Stromal cell of bone marrow (primary cell): ENCODE data around the gene HNRNPUL1.

Source experiments
- DNase-seq: peaks from one replicate; pipeline ENCODE4 v3.0.0-alpha.2; 2012; ENCODE audit warnings: low read depth

The HNRNPUL1 gene

GRCh38 chr19:41308450-41309179, 44.4 kb downstream of the HNRNPUL1 start:
- DNase-seq, result peak; percentile 74

- no peak for DNase-seq
Measured at GRCh38 chr19:41309180-41310032, 45.2 kb downstream of the HNRNPUL1 start.

GRCh38 chr19:41310033-41310831, 46.1 kb downstream of the HNRNPUL1 start, which contains the start of gene CCDC97:
TSS of gene CCDC97 (plus strand) at chr19:41310172. CDS start at chr19:41310311, 139 bp downstream.
- DNase-seq, result peak; percentile 62

- no peak for DNase-seq
Measured at GRCh38 chr19:41311072-41311471, 46.9 kb downstream of the HNRNPUL1 start.

GRCh38 chr19:41311613-41312012, 47.4 kb downstream of the HNRNPUL1 start:
- no peak for DNase-seq

GRCh38 chr19:41316306-41316920, 52.2 kb downstream of the HNRNPUL1 start:
- DNase-seq, result no peak

GRCh38 chr19:41318696-41319499, 54.7 kb downstream of the HNRNPUL1 start:
- no peak for DNase-seq

GRCh38 chr19:41319500-41320184, 55.5 kb downstream of the HNRNPUL1 start:
- no peak for DNase-seq

- DNase-seq, result no peak
Measured at GRCh38 chr19:41320185-41320518, 56.0 kb downstream of the HNRNPUL1 start.

- DNase-seq, result no peak
Measured at GRCh38 chr19:41320568-41320967, 56.4 kb downstream of the HNRNPUL1 start.

GRCh38 chr19:41321204-41321599, 57.0 kb downstream of the HNRNPUL1 start:
- DNase-seq, result no peak

- DNase-seq, result no peak
Measured at GRCh38 chr19:41321600-41322270, 57.6 kb downstream of the HNRNPUL1 start.

GRCh38 chr19:41322451-41322850, 58.3 kb downstream of the HNRNPUL1 start:
- DNase-seq, result no peak

GRCh38 chr19:41323023-41323422, 58.9 kb downstream of the HNRNPUL1 start:
- DNase-seq, result no peak

- DNase-seq, result peak; percentile 97
Measured at GRCh38 chr19:41323430-41324125, 59.4 kb downstream of the HNRNPUL1 start.

GRCh38 chr19:41324231-41324702, 60.1 kb downstream of the HNRNPUL1 start:
- DNase-seq, result no peak

GRCh38 chr19:41324921-41325639, 60.9 kb downstream of the HNRNPUL1 start:
- DNase-seq, result peak; percentile 69

- DNase-seq, result no peak
Measured at GRCh38 chr19:41325640-41325946, 61.4 kb downstream of the HNRNPUL1 start.
